ENCODE measurements around the gene BCLAF1. TPM values are rescaled to one million over a fixed set of nuclear protein-coding genes. Genes with fewer than 3 reads are reported as not detected.

BCLAF1 gene
- total RNA-seq, 4 donors from 2014 or later = 69.7 to 90.1 (median 75.4) TPM

GRCh38 chr6:136209496-136209895 is 80.2 kb downstream of the BCLAF1 start:
- H3K27me3 ChIP-seq = no peaks in the 10 kb centered on the region
- intact Hi-C loops (cut with DNase I) = no loop called here
- H3K4me3 ChIP-seq = no peak overlapping the region
- no peak for DNase-seq (ENCODE audit: extremely low spot score)
- no peak overlapping the region for H3K27ac ChIP-seq (replicated peaks in 1 of 4)
- WGBS = 93% methylated on average over 2 of the region's 2 CpGs
- H3K9me3 ChIP-seq = no peaks in the 10 kb centered on the region
- TF ChIP-seq POLR2A (IDR thresholded peaks at IDR 0.05; ENCODE audit: low read depth) = no peak
- TF ChIP-seq EP300 (IDR thresholded peaks at IDR 0.05) = no peak
- TF ChIP-seq CTCF (IDR thresholded peaks at IDR 0.05) = no peak
- no peak for TF ChIP-seq POLR2AphosphoS5 (IDR thresholded peaks at IDR 0.05)
- H3K4me1 ChIP-seq = peaks cover 0 to 5% (median 2%) of the 10 kb centered on the region in 4 donors
- H3K36me3 ChIP-seq = no peaks in the 10 kb centered on the region

GRCh38 chr6:136208783-136209182 is 80.9 kb downstream of the BCLAF1 start:
- H3K4me3 ChIP-seq = no peak overlapping the region
- no peaks in the 10 kb centered on the region for H3K36me3 ChIP-seq
- no peak overlapping the region for H3K27ac ChIP-seq (replicated peaks in 1 of 4)
- no peak for TF ChIP-seq POLR2A (IDR thresholded peaks at IDR 0.05; ENCODE audit: low read depth)
- no peak for TF ChIP-seq CTCF (IDR thresholded peaks at IDR 0.05)
- TF ChIP-seq EP300 (IDR thresholded peaks at IDR 0.05) = no peak
- no peak for TF ChIP-seq POLR2AphosphoS5 (IDR thresholded peaks at IDR 0.05)
- 98% methylated on average over 4 of the region's 4 CpGs for WGBS
- DNase-seq (ENCODE audit: extremely low spot score) = no peak
- H3K4me1 ChIP-seq = peaks cover 0 to 5% (median 2%) of the 10 kb centered on the region in 4 donors
- no peaks in the 10 kb centered on the region for H3K9me3 ChIP-seq
- no peaks in the 10 kb centered on the region for H3K27me3 ChIP-seq
- intact Hi-C loops (cut with DNase I) = no loop called here

Small RNA genes lying within 50 kb of the gene (small RNA-seq; reads per million reads assigned to genes)
- gene AL023284.1 = 0 reads per million in 3 donors

Other genes with a start within 250 kb of the BCLAF1 start
- 1 to 10 TPM in 1 of 4 donors, under 1 TPM in 1, not detected in 2; 0.57 to 1.7 TPM for gene MTFR2, start 39.5 kb downstream of the BCLAF1 start, total RNA-seq